ENCODE measurements around the gene TIMM44.
A peak's percentile ranks its signal among the peaks of the same experiment; 100 is the strongest.

TIMM44 gene

DNA sequence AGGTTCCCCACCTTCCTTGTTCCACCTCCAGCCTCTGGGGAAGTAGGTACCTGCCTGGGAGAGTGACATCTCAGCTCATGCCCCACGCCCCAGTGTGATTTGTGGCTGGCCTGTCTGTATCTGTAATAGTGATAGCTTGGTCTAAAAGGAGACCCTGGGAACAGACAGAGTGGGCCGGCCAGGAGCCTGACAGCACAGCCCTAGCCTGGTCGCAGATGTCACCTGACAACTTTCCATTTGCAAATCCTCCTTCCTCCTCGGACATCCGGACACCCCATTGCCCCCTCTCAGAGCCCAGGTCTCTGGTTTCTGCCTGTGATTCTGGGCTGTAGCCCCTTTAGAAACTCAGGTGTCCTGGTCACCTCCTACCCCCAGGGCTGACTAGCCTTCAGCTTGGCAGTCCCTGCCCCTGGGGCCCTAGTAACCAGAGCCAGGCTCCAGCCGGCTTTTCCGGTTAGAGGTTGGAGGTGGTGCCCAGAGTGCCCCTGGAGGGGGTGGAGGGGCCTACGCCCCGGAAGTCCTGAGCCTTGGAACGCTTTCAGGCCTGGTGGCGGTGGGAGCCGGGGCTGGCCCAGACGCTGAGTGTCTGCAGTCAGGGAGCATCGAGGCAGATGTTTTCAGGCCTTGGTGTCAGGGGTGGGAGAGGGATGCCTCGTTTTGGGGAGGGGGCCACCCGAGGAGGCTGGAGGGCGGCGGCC is 48.7 kb downstream of the TIMM44 start:
- no peak for DNase-seq

DNA sequence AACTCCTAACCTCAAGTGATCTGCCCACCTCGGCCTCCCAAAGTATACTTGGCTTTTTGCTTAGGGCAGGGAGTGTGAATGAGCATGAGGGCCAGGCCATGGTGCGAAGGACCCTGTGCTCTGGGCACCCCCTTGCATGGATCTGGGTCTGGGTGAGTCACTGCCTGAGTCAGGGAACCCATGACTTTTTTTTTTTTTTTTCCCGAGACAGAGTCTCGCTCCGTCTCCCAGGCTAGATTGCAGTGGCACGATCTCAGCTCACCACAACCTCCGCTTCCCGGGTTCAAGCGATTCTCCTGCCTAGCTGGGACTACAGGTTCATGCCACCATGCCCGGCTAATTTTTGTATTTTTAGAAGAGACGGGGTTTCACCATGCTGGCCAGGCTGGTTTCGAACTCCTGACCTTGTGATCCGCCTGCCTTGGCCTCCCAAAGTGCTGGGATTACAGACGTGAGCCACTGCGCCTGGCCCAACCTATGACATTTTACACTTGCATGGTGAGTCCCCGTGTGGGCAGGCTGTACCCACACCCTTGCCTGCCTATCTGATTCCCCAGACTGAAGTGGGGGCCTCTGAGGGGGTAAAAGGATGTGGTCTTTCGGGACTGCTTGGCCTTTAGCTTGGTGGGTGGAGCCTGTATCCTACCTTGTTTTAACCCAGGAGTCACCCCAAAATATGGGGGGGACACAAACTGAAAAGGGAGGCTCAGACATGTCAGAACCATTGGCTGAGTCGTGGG is 49.9 kb downstream of the TIMM44 start:
- peak; percentile 62 for DNase-seq

GRCh38 chr19:7888826-7889217 is 54.6 kb downstream of the TIMM44 start:
- no peak for DNase-seq

DNA sequence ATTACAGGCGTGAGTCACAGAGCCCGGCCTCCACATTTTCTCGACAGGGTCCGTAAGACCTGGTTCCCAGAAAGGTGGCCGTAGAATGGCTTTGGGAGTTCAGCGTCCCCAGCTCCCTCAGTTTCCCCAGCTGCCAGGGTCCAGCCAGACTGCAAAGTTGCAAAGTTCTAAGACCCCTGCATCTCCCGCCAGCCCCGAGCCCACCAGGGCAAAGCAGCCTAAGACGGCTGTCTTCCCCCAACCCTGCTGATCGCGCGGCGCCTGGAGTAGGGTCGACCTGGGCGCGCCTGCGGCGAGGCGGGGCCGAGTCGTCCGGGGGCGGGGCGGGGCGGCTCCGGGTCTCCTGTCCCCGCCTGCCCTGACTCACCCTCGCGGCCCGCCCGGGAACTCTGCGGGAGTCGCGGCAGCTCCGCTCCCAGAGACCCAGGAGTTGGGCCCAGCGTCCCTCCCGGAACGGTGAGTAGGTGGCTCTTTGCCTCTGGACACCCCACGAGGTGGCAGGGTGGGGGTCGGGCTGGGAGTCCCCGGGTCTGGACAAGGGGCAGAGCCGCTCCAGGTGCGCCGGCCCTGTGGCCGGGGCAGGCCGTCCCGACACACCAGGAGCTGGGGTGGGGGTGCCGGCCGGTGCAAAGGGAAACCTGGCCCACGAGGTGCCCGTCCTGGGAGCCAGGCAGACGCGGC is 55.2 kb downstream of the TIMM44 start, which contains the start of gene LRRC8E:
Gene LRRC8E (plus strand): TSS at position 366 of the 681 bp plus-strand sequence. CDS start 7,094 bp downstream, outside the sequence.
- peak; percentile 83 for DNase-seq

DNA sequence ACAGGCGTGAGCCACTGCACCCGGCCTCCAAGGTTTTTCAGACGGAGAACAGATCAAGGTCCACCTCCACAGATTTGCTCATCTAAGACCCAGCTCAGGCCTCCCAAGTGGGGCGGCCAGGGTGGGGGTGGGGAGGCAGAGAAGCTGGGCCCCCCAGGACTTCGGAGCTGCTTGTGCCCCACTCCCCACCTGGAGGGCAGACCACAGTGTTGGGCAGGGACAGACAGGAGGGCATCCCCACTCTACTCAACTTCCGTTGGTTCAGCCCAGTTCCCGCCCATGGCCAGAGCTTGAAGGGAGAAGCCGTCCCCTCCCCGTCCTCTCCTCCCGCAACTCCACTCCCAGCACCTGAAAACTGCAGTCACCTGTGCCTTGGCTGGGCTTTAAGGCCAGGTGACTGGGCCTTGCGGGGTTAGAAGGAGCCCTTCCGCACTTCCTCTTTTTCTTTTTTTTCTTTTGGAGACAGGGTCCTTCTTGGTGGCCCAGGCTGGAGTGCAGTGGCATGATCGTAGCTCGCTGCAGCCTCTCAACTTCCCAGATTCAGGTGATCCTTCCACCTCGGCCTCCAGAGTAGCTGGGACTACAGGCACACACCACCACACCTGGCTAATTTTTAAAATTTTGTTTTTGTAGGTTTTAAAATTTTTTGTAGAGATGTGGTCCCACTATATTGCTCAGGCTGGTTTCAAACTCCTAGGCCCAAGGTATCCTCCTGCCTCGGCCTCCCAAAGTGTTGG is 55.9 kb downstream of the TIMM44 start:
- no peak for DNase-seq

GRCh38 chr19:7885818-7886217 is 57.6 kb downstream of the TIMM44 start:
- no peak for DNase-seq

GRCh38 chr19:7883796-7884570 is 59.5 kb downstream of the TIMM44 start:
- DNase-seq, result peak; percentile 72

GRCh38 chr19:7883105-7883504 is 60.4 kb downstream of the TIMM44 start:
- no peak for DNase-seq

DNA sequence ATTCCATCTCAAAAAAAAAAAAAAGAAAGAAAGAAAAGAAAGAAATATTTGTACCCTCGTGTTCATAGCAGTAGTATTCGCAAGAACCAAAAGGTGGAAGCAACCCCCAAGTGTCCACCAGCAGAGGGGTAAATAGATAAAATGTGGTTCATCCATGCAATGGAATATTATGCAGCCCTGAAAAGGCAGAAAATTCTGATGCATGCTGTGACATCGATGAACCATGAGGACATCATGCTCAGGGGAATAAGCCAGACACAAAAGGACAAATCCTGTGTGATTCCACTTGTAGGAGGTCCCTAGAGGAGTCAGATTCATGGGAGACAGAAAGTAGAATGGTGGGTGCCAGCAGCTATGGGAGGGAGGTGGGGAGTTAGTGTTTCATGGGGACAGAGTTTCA is 61.6 kb downstream of the TIMM44 start:
- DNase-seq, result no peak

DNA sequence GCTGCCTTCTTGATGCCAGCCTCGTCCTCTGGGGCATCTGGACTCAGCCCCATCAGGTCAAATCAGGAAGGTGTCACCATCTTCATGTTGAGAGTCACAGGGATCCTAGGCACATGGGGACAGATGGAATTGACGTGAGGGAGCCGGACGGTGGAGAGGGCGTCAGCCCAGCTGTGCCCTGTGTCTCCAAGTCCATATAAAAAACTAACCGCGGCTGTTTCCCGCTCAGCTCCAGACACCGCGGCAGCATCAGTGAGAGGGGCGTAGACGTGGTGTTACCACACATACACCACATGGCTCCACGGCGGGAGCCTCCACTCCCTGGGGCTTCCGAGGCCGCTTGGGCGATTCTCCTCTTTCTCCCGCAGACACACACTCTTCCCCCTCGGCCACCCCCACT is 63.6 kb downstream of the TIMM44 start:
- DNase-seq, result no peak

- DNase-seq, result no peak
These were observed 64.2 kb downstream of the TIMM44 start for GRCh38 chr19:7879111-7879807.

DNA sequence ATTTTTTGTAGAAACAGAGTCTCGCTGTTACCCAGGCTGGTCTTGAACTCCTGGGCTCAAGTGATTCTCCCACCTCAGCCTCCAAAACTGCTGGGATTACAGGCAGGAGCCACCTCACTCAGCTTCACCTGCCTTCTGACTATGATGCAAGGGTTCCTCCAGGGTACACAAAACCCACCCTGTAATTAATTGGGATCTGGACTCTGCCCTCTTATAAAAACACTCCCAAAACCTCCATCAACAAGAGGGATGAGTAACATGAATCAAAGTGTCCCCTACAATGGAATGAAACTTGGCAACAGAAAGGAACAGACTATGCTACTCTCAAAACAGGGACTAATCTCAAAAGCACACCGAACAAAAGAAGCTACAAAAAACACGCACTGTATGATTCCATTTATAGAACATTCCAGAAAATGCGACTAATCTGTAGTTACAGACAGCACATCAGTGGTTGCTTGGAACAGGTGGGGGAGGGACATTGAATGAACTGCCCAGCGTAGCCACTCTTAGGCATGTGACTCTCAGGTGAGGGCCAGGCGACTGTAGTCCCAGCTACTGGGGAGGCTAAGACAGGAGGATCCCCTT is 66.1 kb downstream of the TIMM44 start:
- DNase-seq, result no peak
